GM19025 (cell line): Measurements from ENCODE around the gene CYP19A1.

ENCODE experiments used
- ATAC-seq: cut with Tn5 transposase; IDR thresholded peaks from one replicate; pipeline ENCODE4 v1.9.1; 2021; ENCODE audit warnings: mild to moderate bottlenecking, low read depth, moderate library complexity; ENCODE audit not compliant: unreplicated experiment

CYP19A1 gene

DNA sequence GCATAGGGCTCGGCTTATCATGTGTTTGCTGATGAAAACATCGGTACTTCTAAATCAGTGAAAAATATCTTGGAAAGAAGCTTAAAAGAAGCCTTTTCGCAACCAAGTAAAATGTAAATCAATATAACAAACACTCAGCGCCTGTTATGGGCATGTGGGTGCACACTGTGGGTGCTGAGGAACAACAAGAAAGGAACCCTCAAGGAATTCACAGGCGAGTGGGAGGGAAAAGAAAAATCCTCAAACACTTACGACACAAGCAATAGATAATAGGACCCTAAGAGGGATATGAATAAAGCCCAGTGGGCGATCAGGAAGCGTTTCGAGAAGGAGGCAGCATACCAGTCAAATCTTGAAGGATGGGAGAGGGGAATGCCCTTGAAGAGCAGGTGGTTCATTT, 25.0 kb upstream of the CYP19A1 start:
- ATAC-seq: no peak

DNA sequence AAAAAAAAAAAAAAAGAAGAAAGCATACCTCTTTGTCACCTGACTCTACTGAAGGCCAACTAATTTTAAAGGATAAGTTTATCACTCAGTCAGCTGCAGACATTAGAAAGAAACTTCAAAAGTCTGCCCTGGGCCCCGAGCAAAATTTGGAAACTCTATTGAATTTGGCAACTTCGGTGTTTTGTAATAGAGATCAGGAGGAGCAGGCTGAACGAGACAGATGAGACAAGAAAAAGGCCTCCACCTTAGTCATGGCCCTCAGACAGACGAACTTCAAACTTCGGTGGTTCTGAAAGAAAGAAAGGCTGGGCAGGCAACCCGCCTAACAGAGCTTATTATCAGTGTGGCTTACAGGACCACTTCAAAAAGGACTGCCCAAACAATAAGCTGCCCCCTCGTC, 21.6 kb upstream of the CYP19A1 start:
- ATAC-seq: no peak

DNA sequence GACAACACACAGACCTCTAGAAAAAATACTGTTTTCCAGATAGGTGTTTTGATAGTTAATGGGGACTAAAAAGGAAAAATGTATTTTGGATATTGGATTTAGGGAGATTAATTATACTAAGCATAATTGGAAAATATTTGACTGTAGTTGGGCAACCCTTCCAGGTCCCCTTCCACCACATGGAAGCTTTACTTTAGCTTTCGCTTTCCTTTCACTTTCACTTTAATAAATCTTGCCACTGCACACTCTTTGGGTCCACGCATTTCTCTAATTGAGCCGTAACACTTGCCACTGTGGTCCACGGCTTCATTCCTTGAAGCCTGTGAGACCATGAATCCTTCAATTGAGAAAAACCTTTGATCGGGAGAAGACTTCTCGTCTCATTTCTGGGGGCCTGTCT, 18.6 kb upstream of the CYP19A1 start:
- ATAC-seq: no peak

DNA sequence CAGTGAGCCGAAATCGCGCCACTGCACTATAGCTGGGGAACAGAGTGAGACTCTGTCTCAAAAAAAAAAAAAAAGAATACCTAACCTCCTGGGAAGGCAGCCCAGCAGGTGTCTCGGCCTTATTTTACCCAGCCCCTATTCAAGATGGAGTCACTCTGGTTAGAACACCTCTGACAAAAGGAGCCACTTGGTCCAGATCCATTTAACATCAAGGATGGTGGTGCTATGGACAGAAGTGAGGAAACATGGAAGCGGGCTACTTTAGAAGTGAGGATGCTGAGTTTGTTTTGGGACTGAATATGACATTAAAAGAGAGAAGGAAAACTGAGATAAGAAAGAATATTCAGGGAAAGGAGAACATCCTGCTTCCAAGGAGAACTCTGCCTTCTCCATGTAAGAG, 17.8 kb upstream of the CYP19A1 start:
- ATAC-seq: no peak

DNA sequence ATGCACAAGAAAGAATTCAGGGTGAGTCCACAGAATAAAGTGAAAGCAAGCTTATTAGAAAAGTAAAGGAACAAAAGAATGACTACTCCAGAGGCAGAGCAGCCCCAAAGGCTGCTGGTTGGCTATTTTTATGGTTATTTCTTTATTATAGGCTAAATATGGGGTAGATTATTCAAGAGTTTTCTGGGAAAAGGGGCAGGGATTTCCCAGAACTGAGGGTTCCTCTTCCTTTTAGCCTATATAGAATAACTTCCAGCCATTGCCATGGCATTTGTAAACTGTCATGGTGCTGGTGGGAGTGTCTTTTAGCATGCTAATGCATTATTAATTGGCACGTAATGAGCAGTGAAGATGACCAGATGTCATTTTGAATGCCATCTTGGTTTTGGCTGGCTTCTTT, 16.7 kb upstream of the CYP19A1 start:
- ATAC-seq: no peak

DNA sequence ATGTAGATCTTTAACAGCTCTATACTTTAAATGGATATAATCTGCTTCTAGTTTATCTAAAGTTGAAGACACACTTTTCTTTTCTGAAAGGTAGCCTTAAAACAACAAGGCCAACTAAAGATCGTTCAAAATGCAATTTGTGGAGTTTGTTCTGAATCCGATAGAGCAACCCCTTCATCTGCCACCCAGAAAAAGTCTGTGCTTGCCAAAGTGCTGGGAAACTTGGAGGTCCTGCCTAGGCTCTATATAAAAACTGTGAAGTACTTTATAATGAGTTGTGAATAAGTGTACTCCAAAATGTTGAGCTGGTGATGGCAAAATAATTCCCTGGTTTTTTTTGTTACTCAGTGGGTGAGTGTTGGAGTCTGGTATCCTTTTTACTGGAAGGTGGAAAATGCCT, 15.6 kb upstream of the CYP19A1 start:
- ATAC-seq: no peak

DNA sequence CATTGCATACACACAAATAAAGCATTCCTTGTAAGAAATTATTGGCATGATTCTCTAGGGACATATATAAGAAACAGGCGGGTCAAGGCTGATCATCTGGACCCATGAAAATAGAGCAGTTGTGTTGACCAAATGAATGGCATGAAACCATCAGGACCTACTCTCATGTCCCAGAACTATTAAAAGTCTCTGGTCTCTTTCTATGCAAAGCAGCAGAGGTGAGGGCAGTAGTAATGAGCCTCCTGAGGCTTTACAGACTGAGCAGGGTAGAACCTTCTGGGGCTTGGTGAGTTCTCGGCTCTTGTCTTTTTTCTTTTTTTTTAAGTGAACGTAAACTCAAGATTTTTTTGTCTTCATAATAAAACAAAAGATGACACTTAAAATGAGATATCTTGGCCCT, 12.3 kb upstream of the CYP19A1 start:
- no peak for ATAC-seq

DNA sequence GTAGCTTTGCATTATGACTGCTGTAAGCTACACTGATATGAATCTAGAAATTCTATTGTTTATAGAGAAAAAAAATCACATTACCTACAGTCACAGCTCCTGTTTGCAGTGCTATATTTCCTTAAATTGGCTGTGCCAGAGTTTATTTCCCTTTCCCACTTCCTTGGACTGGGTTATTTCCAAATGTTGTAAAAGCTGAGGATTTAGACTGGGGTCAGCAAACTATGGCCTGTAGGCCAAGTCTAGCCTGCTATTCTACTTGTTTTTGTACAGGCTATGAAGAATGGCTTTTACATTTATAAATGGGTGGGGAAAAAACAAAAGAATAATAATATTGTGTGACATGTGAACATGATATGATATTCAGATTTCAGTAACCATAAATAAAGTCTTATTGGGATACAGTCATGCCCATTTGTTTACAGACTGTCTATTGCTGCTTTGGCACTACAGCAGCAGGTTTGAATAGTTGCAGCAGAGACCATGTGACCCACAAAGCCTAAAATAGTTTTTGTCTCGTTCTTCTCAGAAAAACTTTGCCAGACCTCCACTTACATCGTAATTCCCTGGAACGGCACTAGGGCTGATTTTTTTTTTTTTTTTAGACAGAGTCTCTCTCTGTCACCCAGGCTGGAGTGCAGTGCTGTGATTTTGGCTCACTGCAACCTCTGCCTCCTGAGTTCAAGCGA, 10.9 kb upstream of the CYP19A1 start:
- no peak for ATAC-seq

DNA sequence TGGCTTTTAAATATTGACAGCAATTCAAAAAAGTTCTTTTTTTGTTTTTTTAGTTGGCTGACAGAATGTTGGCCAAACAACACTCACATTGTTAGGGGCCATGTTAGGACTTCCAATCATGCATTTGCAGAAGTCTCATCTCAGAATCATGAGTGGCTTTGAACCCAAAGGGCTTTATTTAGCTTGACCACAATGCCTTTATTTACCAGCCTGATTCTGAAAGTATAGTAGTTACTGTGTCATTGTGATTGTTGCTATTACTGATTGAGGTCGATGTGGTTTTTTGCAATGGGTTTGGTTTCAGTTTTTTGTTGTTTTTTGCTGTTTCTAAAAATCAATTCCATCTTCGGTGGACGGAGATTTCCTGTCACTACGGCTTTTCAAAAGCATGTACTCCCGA, 10.3 kb upstream of the CYP19A1 start:
- peak; percentile 96 for ATAC-seq

DNA sequence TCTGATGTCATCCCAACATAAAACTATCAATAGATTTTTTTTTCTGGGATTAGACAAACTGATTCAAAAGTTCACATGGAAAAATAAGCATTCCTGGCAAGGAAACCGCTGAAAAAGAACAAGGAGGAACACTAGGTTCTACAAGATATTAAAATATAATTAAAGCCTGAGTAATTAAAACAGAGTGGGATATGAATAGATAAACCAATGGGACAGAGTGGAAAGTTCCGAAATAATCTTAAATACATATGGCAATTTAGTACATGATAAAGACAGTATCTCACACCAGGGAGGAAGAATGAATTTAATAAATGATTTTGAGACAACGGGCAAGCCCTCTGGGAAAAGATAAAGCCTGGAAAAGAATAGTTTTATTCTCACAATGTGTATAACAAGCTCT, 7.7 kb upstream of the CYP19A1 start:
- no peak for ATAC-seq

DNA sequence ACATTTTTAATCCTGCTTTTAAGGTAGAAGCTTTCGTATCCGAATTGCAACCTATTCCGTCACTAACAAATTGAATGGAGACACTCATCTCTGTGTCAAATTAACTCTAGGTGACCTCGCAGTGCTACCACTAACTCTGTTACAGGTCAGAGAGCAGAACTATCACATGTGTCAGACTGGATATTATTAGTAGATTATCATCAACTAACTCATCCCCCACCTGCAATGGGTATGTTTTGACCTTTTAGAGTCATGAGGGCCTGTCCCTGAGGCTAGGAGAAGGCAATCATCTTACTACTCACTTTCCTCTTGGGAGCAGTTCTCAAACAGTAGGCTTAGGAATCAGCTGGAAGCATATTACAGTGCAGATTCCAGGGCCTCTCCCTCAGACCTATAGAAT, 5.1 kb upstream of the CYP19A1 start:
- no peak for ATAC-seq

DNA sequence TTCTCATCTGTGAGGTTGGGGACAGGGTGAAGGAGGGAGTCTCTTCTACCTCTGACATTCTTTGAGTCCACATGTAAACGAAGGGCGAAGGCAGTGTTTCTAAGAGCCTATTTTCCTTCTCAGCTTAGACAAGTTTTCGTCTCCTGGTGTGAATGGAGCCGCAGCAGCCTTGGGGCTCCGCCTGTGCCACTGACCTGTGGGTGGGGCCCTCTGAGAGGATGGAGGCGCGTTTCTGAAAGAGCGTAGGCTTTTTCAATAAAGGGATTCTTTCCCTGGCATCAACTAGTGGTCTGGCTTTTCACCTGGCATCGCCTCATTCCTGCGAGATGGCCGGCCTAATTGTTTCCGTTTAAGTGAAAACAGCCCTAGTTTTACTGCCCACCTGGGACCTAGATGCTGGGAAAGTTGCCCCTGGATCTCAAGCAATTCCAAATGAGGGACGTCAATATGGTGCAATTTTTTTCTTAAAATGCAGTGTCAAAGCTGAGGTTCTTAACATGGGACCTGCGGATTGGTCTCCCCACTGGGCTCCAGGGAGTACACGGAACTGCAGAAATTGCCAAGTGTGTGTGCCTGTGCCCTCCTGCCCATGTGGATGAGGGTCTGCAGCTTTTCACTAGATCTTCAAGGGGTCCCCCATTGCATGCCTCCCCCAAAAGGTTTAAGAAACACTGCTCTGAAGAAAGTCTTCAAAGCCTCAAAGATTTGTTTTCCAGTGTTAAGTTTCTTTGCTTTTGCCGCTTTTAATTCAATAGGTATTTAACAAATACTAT, 4.0 kb upstream of the CYP19A1 start:
- ATAC-seq: no peak

DNA sequence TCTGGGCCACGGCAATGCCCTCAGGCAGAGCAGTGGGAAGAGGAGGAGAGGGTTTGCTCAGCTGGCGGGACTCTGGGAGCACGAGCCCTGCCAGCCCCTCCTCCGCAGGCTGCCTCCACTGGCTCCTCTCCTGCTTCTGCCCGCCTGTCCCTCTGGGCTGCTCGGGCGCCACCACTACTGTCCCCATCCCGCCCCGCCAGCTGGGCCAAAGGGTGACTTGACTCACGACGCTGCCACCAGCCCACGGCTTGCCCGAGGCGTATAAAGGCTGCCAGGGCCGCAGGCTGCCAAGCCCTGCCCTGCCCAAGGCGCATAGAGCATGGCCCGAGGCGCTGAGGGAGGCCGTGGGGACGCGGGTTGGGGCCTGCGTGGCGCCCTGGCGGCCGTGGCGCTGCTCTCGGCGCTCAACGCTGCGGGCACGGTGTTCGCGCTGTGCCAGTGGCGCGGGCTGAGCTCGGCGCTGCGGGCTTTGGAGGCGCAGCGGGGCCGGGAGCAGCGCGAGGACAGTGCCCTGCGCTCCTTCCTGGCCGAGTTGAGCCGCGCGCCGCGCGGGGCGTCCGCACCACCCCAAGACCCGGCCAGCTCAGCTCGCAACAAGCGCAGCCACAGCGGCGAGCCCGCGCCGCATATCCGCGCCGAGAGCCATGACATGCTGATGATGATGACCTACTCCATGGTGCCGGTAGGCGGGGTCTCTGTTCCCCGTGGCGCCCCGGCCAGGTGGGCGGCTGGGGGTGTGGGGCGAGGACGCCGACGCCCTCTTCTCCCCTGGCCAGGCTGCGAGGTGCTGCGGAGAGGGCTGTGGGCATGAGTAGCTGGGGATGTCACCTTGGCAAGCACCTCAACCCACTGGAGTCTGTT, 3.2 kb upstream of the CYP19A1 start, which contains the start of gene GLDN:
Gene GLDN, plus strand, starts transcription at position 290 of the 861 bp plus-strand sequence. Its CDS starts 30 bp downstream, at position 320.
- ATAC-seq: no peak

DNA sequence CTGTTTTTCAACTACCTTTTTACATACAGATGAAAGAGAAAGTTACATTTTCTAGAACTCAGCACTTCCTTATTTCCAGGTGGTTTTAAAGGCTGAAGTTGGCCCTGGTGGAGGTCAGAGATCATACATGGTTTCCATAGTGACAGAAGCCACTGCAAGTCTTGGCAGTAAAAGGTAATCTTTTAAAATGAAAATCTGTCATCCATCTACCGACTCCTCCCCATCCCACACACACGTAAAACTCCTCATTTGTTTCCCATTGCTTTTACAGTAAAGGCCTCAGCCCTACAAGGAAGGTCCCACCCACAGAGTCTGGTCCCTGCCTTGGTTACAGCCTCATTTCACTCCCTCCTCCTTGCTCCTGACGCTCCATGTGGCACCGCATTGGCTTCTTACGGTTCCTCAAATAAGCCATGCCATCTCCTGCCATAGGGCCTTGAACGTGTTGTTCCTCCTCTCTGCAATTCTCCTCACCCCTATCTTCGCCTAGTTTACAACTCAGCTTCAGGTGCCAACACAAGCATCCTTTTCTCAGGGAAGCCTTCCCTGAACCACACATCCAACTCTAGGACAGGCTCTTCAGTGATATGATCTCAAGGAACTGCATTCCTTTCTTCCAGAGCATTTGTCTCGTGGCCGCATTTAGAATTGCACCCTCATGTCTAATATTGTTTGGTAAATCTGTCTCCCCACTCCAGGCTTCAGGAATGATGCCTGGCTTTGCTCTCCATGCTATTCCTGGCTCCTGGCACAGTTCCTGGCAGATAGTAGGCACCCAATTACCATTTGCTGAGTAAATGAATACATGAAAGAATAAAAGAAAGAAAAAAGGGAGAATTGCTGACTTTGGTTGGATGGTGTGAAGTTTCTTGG, 2.6 kb downstream of the CYP19A1 start:
- ATAC-seq: peak; percentile 66

DNA sequence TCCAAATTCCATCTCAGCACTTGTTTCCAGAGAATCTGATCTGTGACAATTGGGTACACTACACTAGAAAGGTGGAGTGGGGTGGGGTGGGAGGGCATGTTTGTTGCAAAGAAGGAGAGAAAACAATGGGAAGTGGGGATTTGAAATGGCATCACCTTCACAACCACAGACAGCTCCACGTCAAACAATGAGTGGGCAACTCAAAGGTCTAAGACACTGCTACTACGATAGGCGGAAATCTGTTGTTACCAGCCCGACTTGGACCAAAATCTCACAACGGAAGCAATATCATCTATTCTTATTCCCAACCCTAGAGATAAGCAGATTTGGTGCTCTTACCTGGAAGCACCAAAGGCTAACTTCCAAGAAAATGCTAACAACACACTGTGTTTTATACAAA, 3.3 kb downstream of the CYP19A1 start:
- ATAC-seq: no peak

DNA sequence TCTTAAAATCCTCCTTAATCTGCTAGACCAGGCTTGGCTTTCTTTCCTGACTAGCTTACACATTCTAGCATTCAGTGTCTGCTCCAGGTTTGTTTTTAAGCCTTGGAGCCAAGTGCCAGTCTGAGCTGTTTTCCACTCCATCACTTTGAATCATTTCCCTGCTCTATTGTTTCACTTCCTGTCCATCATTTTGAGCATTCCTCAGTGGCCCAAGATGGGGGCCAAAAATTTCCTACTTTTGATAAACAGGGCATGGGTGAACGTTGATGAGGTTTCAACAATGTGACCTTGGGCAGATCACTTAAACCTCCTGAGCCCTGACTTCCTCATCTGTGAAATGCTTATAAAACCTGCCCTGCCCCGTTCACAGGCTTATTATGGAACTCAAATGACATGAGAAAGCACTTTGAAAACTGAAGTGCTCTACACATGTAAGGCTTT, 4.4 kb downstream of the CYP19A1 start:
- ATAC-seq: no peak

DNA sequence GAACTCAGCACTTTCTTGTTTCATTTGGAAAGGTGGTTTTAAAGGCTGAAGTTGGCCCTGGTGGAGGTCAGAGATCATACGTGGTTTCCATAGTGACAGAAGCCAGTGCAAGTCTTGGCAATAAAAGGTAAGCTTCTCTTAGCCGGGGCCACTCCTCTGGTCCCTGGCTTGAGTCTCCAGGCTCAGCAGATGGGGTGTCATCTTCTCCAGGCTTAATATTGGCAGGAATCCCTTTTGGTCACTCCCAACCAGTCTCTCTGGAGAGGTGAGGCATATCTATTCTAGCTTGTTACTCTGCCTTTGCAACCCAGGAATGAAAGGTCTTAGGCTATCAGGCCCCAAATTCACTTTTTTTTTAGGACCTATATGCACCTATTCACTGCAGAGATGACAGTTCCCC, 4.8 kb downstream of the CYP19A1 start:
- ATAC-seq: no peak

DNA sequence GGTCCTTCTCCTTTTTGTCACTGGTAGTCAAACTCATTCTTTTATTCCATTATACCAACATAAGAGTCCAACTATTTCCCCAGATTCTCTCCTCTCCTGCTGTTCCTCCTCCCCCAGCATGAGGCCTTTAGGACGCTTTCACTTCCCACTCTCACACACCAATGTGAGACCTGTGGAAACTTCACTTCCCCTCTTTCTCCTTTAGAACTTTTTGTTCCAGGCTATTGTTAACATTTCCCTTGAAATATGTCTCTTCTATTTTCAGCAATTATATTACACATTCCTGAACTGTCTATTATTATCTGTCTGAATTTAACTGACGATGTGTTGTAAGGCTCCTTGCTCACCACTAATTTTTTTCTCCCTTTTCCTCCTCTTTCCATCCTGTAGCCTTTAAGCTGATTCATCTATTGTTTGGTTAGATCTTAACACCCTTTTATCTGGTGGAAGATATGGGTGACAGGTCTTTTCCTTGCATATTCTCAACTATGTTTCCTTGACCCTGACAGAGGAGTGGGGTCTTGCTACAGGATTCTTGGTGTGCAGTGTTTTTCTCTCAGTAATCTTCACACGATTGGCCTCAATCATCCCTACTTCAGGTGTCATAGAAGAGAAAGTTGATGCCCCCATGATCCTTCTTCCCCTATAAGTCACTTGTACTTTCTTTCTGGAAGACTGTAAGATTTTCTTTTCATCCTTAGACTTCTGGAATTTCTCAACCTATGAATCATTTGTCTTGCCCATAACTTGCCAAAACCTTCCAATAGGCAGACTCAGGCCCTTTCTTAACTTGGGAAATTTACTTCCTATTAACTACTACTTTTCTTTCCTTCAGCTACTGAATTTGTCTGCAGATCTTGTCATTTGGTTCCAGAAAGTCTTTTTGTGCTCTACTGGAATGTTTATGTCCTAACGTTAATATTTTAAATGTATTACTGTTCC, 5.9 kb downstream of the CYP19A1 start:
- ATAC-seq: no peak

DNA sequence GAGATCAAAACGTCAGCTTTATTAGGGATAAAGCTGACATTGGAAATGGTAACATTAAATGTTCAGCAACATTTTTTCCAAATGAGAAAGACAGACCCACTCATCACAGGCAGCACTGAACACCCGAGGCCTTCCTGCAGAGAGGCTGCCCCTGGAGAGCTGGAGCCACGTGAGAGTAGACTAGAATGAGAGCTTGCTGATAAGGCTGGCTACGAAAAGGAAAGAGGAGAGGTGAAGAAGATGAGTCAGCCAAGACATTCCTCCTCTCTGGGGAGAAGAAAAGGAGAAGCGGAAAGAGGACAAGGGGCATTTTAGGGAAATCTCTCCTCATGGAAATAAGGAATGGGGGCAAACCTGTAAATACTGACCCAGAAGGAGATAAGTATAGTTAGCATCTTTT, 7.3 kb downstream of the CYP19A1 start:
- no peak for ATAC-seq
